Esophagus squamous epithelium (tissue), 4 donors: ENCODE results near the gene SNX32.

ENCODE experiments used
- POLR2A ChIP-seq, 4 donors: fragments of 450-650 bp; IDR thresholded peaks; one replicate each; pipeline ENCODE4 v1.6.1; 2017; ENCODE audit warnings: antibody characterized with exemption in 4 of 4, mild to moderate bottlenecking in 4 of 4, moderate library complexity in 3 of 4
- TF ChIP-seq, protein P1 (sequence below), 6 experiments: fragments of 450-650 bp in 4 of 6; fragments of 200-600 bp in 2 of 6; sonication (generic) in 2 of 6; IDR thresholded peaks; one replicate each; pipeline ENCODE4 v1.5.1; 2016 to 2019; ENCODE audit warnings: antibody characterized with exemption in 6 of 6, mild to moderate bottlenecking in 4 of 6, moderate library complexity in 4 of 6

DNA sequence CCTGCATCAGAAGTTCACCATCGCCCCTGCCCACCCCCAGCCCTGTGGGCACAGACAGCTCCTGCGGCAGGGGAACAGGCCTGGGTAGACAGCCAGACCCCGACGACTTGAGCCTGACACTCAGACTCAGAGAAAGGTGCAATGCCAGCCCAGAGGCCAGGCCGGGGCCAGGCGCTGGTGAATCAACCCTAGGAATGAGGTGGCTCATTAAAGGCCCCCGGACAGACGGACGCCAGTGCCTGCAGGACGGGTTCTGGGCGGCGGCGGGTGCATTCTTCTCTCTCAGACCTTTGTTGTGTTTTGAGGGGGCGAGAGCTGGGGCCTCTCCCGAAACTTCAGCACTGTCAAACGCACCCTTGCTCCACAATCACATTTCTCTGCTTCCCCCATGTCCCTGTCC is 41.3 kb upstream of the SNX32 start:
- TF ChIP-seq, protein P1, sequence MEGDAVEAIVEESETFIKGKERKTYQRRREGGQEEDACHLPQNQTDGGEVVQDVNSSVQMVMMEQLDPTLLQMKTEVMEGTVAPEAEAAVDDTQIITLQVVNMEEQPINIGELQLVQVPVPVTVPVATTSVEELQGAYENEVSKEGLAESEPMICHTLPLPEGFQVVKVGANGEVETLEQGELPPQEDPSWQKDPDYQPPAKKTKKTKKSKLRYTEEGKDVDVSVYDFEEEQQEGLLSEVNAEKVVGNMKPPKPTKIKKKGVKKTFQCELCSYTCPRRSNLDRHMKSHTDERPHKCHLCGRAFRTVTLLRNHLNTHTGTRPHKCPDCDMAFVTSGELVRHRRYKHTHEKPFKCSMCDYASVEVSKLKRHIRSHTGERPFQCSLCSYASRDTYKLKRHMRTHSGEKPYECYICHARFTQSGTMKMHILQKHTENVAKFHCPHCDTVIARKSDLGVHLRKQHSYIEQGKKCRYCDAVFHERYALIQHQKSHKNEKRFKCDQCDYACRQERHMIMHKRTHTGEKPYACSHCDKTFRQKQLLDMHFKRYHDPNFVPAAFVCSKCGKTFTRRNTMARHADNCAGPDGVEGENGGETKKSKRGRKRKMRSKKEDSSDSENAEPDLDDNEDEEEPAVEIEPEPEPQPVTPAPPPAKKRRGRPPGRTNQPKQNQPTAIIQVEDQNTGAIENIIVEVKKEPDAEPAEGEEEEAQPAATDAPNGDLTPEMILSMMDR (IDR thresholded peaks at IDR 0.05), result no peak
- TF ChIP-seq POLR2A (IDR thresholded peaks at IDR 0.05), result peak in 1 of 4 donors; percentile 6
